IPS-15b (cell line): ENCODE data around the gene SCARB1.

ENCODE experiments used
- H3K27me3 ChIP-seq: one replicate; pipeline ENCODE4 v1.6.1; 2013; ENCODE audit warnings: low read length; ENCODE audit not compliant: control insufficient read depth, insufficient read depth
- H3K36me3 ChIP-seq: one replicate; pipeline ENCODE4 v1.6.1; 2013; ENCODE audit warnings: low read length; ENCODE audit not compliant: control insufficient read depth, insufficient read depth
- H3K4me1 ChIP-seq: one replicate; pipeline ENCODE4 v1.6.1; 2013; ENCODE audit warnings: mild to moderate bottlenecking, low read length; ENCODE audit not compliant: control insufficient read depth, insufficient read depth
- H3K4me3 ChIP-seq: one replicate; pipeline ENCODE4 v1.5.1; 2013; ENCODE audit warnings: low read depth, low read length
- H3K9ac ChIP-seq: one replicate; pipeline ENCODE4 v1.6.1; 2013; ENCODE audit warnings: low read depth, mild to moderate bottlenecking, low read length
- H3K9me3 ChIP-seq: one replicate; pipeline ENCODE4 v1.6.1; 2013; ENCODE audit warnings: mild to moderate bottlenecking, low read length; ENCODE audit not compliant: control insufficient read depth, insufficient read depth

SCARB1 gene

GRCh38 chr12:124734224-124734788 lies 129.4 kb downstream of the SCARB1 start:
- Histone ChIP-seq H3K27me3 (no peaks in the 10 kb centered on the region), H3K4me1 (peaks cover 3% of the 10 kb centered on the region), H3K36me3 (no peaks in the 10 kb centered on the region), H3K4me3 (no peak overlapping the region), H3K9ac (no peak overlapping the region), H3K9me3 (no peaks in the 10 kb centered on the region)

DNA sequence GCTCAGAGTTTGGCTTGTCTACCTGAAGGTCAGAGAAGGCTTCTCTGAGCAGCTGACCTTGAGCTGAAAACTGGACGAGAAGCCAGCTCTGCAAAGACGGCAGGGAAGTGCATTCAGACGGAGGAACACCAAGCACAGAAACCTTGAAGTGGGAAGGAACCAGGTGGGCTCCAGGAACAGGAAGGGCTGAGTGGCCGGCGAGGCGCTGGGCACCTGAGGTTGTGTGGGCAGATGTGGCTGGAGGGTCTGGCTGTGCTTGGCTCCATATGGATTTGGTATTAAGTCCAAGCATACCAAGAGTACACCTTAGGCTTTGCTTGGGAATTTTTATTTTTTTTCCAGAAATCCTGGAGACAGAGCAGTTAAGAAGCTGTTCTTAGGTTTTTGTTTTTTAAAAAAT lies 130.6 kb downstream of the SCARB1 start:
- Histone ChIP-seq H3K9ac (no peak overlapping the region), H3K9me3 (no peaks in the 10 kb centered on the region), H3K36me3 (no peaks in the 10 kb centered on the region), H3K4me3 (no peak overlapping the region), H3K4me1 (peaks cover 3% of the 10 kb centered on the region), H3K27me3 (no peaks in the 10 kb centered on the region)

DNA sequence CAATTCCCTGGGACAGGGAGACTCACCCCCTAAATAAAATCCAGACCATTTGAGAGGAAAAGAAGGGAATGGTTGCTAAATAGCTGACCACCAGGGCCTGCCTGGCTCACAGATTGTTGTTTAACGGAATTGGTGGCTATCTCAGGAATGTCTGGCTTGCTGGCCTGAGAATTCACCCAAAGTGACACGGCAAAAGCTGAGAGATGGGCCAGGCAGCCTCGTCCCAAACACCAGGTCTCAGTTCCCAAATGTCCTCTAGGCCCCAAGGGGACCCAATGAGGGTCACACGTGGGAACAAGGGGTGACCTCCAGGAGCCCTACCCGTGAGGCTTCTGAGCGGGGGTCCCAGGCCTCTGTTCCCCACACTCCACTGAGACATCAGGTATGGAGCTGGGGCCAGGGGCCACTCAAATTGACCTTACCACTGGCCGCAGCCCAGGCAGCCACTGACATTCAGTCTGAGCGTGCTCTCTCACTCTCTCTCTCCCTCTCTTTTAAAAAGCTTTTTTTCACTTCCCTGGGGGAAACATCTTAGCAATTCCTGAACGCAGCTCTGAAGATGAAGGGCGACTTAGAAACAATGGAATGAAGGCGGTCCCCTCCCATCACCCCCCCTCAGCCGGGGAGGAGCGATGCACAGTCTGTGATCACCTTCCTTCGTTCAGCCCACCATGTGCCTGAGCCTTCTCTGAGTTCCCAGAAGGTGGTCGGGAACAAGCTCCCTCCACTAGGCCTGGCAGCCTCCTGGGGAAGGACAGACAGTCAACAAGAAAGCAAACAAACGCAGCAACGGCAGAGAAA lies 131.2 kb downstream of the SCARB1 start:
- H3K9ac ChIP-seq: no peak overlapping the region
- no peaks in the 10 kb centered on the region for H3K27me3 ChIP-seq
- peaks cover 3% of the 10 kb centered on the region for H3K4me1 ChIP-seq
- no peaks in the 10 kb centered on the region for H3K9me3 ChIP-seq
- no peaks in the 10 kb centered on the region for H3K36me3 ChIP-seq
- no peak overlapping the region for H3K4me3 ChIP-seq

- H3K9ac ChIP-seq: no peak overlapping the region
Measured at GRCh38 chr12:124731869-124732268, 131.8 kb downstream of the SCARB1 start.

DNA sequence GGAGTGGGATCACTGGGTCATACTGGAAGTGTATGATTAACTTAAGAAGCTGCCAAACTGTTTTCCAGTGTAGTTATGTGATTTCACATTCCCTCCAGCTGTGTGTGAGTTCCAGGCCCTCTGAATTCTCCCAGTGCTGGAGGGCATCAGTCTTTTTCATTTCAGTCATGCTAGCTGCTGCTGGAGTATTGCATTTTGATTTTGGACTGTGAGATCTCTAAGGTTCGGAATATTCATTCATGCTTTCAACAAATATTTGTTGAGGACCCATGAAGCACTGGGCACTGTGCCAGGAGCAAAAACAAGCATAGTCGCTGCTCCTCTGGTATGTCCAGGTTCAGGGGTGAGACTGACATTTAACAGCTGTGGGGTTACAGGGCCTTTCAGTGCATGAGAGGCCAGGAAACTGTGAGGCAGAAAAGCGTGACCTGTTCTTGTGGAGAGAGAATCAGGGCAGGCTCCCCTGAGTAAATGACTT lies 133.2 kb downstream of the SCARB1 start:
- no peak overlapping the region for H3K4me3 ChIP-seq
- no peaks in the 10 kb centered on the region for H3K9me3 ChIP-seq
- H3K9ac ChIP-seq: no peak overlapping the region
- H3K4me1 ChIP-seq: peaks cover 3% of the 10 kb centered on the region
- H3K36me3 ChIP-seq: no peaks in the 10 kb centered on the region
- no peaks in the 10 kb centered on the region for H3K27me3 ChIP-seq

More at GRCh38 chr12:124731869-124732268, 131.8 kb downstream of the SCARB1 start:
- Histone ChIP-seq H3K4me3 (no peak overlapping the region), H3K9me3 (no peaks in the 10 kb centered on the region), H3K36me3 (no peaks in the 10 kb centered on the region), H3K27me3 (no peaks in the 10 kb centered on the region), H3K4me1 (peaks cover 3% of the 10 kb centered on the region)

- H3K9me3 ChIP-seq: no peaks in the 10 kb centered on the region
- no peak overlapping the region for H3K9ac ChIP-seq
- no peak overlapping the region for H3K4me3 ChIP-seq
- no peaks in the 10 kb centered on the region for H3K36me3 ChIP-seq
- no peaks in the 10 kb centered on the region for H3K4me1 ChIP-seq
- H3K27me3 ChIP-seq: no peaks in the 10 kb centered on the region
Measured at GRCh38 chr12:124727922-124728321, 135.7 kb downstream of the SCARB1 start.

GRCh38 chr12:124727264-124727800 lies 136.3 kb downstream of the SCARB1 start:
- H3K9me3 ChIP-seq: no peaks in the 10 kb centered on the region
- no peak overlapping the region for H3K9ac ChIP-seq
- no peak overlapping the region for H3K4me3 ChIP-seq
- no peaks in the 10 kb centered on the region for H3K36me3 ChIP-seq
- H3K4me1 ChIP-seq: no peaks in the 10 kb centered on the region
- H3K27me3 ChIP-seq: no peaks in the 10 kb centered on the region
